Cerebellar cortex (tissue), 1 donor: ENCODE results near the gene OR56A5.
"Not testable (repeated sequence)": the region's sequence is repeated elsewhere in the genome, so short reads cannot be mapped to it uniquely, and the experiment has no call there.

Experiments
- DNase-seq: peaks from one replicate; pipeline ENCODE4 v3.0.0-alpha.2; 2015; ENCODE audit warnings: low spot score

Gene OR56A5, protein sequence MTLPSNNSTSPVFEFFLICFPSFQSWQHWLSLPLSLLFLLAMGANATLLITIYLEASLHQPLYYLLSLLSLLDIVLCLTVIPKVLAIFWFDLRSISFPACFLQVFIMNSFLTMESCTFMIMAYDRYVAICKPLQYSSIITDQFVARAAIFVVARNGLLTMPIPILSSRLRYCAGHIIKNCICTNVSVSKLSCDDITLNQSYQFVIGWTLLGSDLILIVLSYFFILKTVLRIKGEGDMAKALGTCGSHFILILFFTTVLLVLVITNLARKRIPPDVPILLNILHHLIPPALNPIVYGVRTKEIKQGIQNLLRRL

GRCh38 chr11:5968394-5968793, at the start of gene OR56A5:
Gene OR56A5 (minus strand): TSS chr11:5968494. CDS start chr11:5968494, 0 bp downstream.
- DNase-seq, result no peak

DNA sequence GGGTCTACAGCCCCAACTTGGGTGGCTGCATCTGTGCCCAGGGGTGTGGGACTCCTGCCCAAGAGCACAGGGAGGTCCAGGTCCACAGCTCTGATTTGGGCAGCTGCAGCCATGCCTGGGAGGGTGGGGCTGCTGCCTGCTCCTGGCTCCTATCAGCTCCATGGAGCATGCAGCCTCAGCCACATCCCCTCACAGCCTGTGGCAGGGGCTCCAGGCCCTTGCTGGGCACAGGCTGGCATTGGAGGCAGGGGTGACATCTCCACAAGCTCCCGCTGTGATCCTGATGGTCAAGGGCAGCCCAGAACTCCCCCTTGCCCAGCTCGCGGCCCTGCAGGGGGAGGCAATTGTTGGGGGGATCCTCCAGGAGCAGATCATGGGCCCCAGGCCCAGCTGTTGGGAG, 44.7 kb upstream of the OR56A5 start:
- DNase-seq, result no peak

DNA sequence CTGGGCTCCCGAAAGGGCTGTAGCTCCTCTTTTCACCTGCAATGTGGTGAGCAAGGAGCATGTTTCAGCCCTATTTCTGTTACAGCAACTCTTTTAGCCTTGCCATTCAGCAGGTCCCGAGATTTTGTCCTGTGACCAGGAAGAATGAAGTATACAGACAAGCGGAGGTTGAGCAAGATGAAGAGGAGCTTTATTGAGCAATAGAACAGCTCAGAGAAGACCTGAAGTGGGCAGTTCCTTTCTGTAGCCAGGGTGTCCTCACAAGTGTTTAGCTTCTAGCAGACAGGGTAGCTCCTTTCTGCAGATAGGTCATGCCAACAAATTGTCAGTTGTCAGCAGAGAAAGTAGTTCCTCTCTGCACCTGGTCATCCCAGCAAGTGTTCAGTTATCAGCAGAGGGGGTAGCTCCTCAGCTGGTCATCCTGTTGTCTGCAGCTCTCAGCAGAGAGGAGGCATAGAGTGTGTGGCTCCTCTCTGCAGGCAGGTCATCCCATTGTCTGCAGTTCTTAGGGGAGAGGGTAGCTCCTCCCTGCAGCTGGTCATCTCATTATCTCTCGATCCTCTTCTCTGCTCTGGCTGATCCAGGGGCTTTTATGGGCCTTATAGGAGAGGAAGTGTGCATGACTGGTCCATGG, 43.9 kb upstream of the OR56A5 start:
- DNase-seq, result no peak

GRCh38 chr11:6006846-6007245, 38.6 kb upstream of the OR56A5 start, which contains the start of gene OR56A4:
Gene OR56A4 (minus strand): TSS chr11:6006946. CDS start chr11:6002992, 3,954 bp downstream.
- no peak for DNase-seq

DNA sequence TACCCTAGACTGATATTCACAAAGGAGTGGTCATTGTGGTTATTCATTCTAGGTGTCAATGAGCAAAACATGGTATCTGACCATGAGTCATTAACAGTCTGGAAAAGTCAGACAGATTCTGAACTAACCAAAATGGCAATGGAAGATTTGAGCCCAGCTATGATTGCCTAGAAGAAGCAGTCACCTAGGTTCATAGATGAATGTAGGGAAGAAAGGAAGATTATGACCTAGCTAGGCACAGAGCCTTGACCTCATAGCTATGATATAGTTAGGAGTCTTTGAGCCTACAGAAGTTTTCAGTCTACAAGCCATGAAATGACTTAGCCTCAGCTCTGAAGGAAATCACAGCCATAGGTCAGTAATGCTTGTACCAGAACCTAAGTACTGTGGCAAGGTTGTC, 38.1 kb upstream of the OR56A5 start:
- no peak for DNase-seq

GRCh38 chr11:6002202-6002699, 34.0 kb upstream of the OR56A5 start:
- DNase-seq, result no peak

- DNase-seq, result no peak
Measured at GRCh38 chr11:5994791-5995190, 26.5 kb upstream of the OR56A5 start.

GRCh38 chr11:5992604-5993251, 24.4 kb upstream of the OR56A5 start:
- peak; percentile 48 for DNase-seq

GRCh38 chr11:5992150-5992549, 23.9 kb upstream of the OR56A5 start:
- DNase-seq, result no peak

GRCh38 chr11:5989203-5989602, 20.9 kb upstream of the OR56A5 start:
- DNase-seq, result no peak

- DNase-seq, result no peak
Measured at GRCh38 chr11:5986885-5987284, 18.6 kb upstream of the OR56A5 start, which contains the start of gene OR52L1. Gene OR52L1 (minus strand): TSS chr11:5986985. CDS start chr11:5986930, 55 bp downstream.

- no peak for DNase-seq
Measured at GRCh38 chr11:5983443-5983842, 15.1 kb upstream of the OR56A5 start.

- no peak for DNase-seq
Measured at GRCh38 chr11:5973530-5973929, 5.2 kb upstream of the OR56A5 start.

DNA sequence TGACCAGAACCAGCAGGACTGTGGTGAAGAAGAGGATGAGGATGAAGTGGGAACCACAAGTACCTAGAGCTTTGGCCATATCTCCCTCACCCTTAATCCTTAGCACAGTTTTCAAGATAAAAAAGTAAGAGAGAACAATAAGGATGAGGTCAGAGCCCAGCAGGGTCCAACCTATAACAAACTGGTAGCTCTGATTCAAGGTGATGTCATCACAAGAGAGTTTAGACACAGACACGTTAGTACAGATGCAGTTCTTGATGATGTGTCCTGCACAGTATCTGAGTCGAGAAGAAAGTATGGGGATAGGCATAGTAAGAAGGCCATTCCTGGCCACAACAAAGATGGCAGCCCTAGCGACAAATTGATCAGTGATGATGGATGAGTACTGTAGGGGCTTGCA, 586 bp downstream of the OR56A5 start:
- DNase-seq, result no peak

GRCh38 chr11:5966958-5967357, 1.3 kb downstream of the OR56A5 start:
- no peak for DNase-seq

DNA sequence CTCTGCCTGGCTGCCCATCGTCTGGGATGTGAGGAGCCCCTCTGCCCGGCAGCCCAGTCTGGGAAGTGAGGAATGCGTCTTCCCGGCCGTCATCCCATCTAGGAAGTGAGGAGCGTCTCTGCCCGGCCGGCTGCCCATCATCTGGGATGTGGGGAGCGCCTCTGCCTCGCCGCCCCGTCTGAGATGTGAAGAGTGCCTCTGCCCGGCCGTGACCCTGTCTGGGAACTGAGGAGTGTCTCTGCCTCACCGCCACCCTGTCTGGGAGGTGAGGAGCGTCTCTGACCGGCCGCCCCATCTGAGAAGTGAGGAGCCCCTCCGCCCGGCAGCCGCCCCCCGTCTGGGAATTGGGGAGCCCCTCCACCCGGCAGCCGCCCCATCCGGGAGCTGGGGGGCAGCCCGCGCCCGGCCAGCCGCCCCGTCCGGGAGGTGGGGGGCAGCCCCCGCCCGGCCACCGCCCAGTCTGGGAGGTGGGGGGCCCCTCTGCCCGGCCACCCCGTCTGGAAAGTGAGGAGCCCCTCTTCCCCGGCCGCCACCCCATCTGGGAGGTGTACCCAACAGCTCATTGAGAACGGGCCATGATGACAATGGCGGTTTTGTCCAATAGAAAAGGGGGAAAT, 7.5 kb downstream of the OR56A5 start:
- DNase-seq, result not testable (repeated sequence)

GRCh38 chr11:5955586-5955985, 12.7 kb downstream of the OR56A5 start:
- DNase-seq, result no peak

DNA sequence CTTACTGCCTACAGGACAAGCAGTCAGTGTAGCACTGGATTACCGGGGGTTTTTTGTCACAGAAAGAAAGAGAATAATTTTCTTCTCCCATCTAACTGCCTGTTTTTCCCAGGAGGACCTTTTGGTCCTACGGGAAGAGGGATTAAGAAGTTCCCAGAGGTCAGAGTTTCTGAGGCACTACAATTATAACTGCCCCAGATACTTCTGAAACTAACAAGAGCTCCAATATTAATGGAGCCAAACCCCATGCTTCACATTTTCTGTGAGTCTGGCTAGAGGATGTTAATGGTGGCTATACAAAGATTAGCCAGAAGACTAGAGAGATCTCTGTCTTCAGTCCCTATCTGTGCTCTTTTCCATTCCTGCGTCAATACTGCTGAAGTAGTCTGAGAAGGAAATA, 26.3 kb downstream of the OR56A5 start, which contains the start of gene OR56A3:
TSS of gene OR56A3 (plus strand) at position 301 of the 400 bp plus-strand sequence. CDS start 5,096 bp downstream, outside the sequence.
- no peak for DNase-seq

- DNase-seq, result no peak
Measured at GRCh38 chr11:5940748-5941147, 27.5 kb downstream of the OR56A5 start.

DNA sequence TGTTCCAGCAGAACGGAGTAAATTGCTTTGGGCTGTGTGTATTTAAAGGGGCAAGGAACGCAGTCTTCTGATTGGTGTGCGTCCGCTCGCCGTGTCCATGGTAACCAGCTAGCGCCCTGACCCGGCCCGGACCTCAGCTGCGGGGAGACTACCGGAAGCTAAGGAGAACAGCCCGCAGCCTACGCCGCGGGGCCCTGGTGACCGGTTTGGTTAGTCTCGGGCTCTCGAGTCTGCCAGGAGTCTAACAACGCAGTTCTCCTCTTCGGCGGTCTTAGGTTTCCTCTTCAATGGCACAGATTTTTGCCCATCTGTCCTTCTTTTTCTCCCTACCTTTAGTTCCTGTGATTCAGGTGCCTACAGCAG, 29.7 kb downstream of the OR56A5 start:
- DNase-seq, result no peak

DNA sequence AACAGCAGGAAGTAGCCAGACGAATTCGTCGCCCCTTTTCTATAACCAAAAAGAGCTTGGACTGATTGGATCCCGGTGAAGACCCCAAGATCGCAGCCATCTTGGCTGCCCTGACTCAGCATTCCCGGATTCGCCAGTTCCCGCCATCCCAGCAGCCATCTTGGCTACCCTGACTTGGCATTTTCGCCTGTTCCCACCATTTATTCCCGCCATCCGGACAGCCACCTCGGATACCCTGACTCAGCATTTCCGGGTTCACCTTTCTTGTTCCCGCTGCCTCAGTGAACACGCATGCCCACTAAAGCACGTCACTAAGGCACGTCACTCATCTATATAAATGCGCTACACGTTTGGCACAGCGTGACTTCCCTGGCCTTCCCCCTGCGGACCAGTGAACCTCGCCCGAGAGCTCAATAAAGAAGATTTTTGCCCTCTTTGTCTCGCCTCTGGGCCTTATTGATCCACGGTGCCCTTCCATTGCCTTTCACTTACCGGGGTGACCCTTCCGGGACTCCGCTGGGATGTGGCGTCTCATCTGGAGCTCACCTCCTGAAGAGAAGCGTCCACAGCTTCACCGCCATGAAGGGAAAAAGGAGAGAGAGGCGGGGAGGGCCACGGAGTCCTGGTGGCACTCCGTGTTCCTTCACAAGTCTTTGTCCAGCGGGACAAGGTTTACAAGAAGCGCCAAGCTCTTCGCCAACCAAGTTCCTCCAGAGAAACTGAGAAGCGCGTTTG, 30.3 kb downstream of the OR56A5 start:
- DNase-seq, result no peak

- DNase-seq, result no peak
Measured at GRCh38 chr11:5933116-5933515, 35.2 kb downstream of the OR56A5 start.
